HG03097 (cell line): Measurements from ENCODE around the gene ERMARD.

Experiments
- ATAC-seq: cut with Tn5 transposase; IDR thresholded peaks from one replicate; pipeline ENCODE4 v1.9.1; 2021; ENCODE audit not compliant: unreplicated experiment, low FRiP score

ERMARD gene

GRCh38 chr6:169820358-169820757 lies 68.9 kb downstream of the ERMARD start:
- ATAC-seq: no peak

- ATAC-seq: no peak
Measured at GRCh38 chr6:169824021-169824420, 72.6 kb downstream of the ERMARD start.

- ATAC-seq: no peak
Measured at GRCh38 chr6:169824848-169825557, 73.6 kb downstream of the ERMARD start.

- no peak for ATAC-seq
Measured at GRCh38 chr6:169825558-169826225, 74.3 kb downstream of the ERMARD start.

GRCh38 chr6:169826697-169827096 lies 75.3 kb downstream of the ERMARD start:
- ATAC-seq: no peak

- ATAC-seq: no peak
Measured at GRCh38 chr6:169827290-169827717, 75.9 kb downstream of the ERMARD start.

- ATAC-seq: no peak
Measured at GRCh38 chr6:169828176-169828575, 76.8 kb downstream of the ERMARD start.

GRCh38 chr6:169829786-169830185 lies 78.4 kb downstream of the ERMARD start:
- ATAC-seq: no peak

- ATAC-seq: no peak
Measured at GRCh38 chr6:169830876-169831275, 79.5 kb downstream of the ERMARD start.
